OCI-LY7 (cell line): Measurements from ENCODE around the gene YPEL4. TPM values are rescaled to one million over a fixed set of nuclear protein-coding genes. Genes with fewer than 3 reads are reported as not detected.

Experiments used
- BruUV-seq: library from RNA; stranded (reverse); fragments of 400-500 nt; replicated peaks from 2 replicates; lab custom pipeline; 2021; lab: Mats Ljungman, UMichigan
- CTCF ChIA-PET: fragments of 300-600 bp; sonication (Branson Sonifier 250); formaldehyde crosslinking; loops from one replicate; lab custom pipeline; 2022; ENCODE audit warnings: antibody characterized with exemption; ENCODE audit not compliant: unreplicated experiment; lab: Charles Lee
- POLR2A ChIA-PET: fragments of 300-600 bp; sonication (Branson Sonifier 250); formaldehyde crosslinking; loops from one replicate; lab custom pipeline; 2022; ENCODE audit warnings: antibody characterized with exemption; lab: Charles Lee
- DNase-seq: peaks from one replicate; pipeline ENCODE4 v3.0.0-alpha.2; 2015; ENCODE audit warnings: low spot score
- H2AFZ ChIP-seq: fragments of 200-600 bp; sonication (generic), shearing (Covaris generic); 2 replicates; pipeline ENCODE4 v1.6.1; 2014; ENCODE audit warnings: mild to moderate bottlenecking, antibody characterized with exemption, low read length, moderate library complexity
- H3K27ac ChIP-seq: fragments of 200-600 bp; sonication (generic); 2 replicates; pipeline ENCODE4 v1.5.1; 2014; ENCODE audit warnings: mixed run types, low read depth, mild to moderate bottlenecking, moderate library complexity, low read length, inconsistent platforms; ENCODE audit not compliant: poor library complexity, severe bottlenecking
- H3K36me3 ChIP-seq: fragments of 200-600 bp; sonication (generic); 2 replicates; pipeline ENCODE4 v1.6.1; 2014; ENCODE audit warnings: mild to moderate bottlenecking, antibody characterized with exemption, low read length, moderate library complexity, mixed read lengths; ENCODE audit not compliant: insufficient read depth
- H3K4me1 ChIP-seq: fragments of 200-600 bp; sonication (generic); 2 replicates; pipeline ENCODE4 v1.5.1; 2014; ENCODE audit warnings: mild to moderate bottlenecking, low read length; ENCODE audit not compliant: insufficient read depth, poor library complexity, severe bottlenecking
- H3K4me2 ChIP-seq: fragments of 200-600 bp; sonication (generic); 2 replicates; pipeline ENCODE4 v1.6.1; 2014; ENCODE audit warnings: mild to moderate bottlenecking, low read length
- H3K4me3 ChIP-seq: fragments of 200-600 bp; sonication (generic); 2 replicates; pipeline ENCODE4 v1.5.1; 2014; ENCODE audit warnings: mild to moderate bottlenecking, low read depth, low read length; ENCODE audit not compliant: poor library complexity, severe bottlenecking
- H3K79me2 ChIP-seq: fragments of 200-600 bp; sonication (generic); 2 replicates; pipeline ENCODE4 v1.6.1; 2016; ENCODE audit warnings: low read depth, mild to moderate bottlenecking, low read length, moderate library complexity, mixed read lengths; ENCODE audit not compliant: insufficient read depth
- H3K9me2 ChIP-seq: fragments of 200-600 bp; sonication (generic); 2 replicates; pipeline ENCODE4 v1.6.1; 2016; ENCODE audit warnings: mild to moderate bottlenecking, low read length, mixed read lengths; ENCODE audit not compliant: insufficient read depth
- H3K9me3 ChIP-seq: fragments of 200-600 bp; sonication (generic); 2 replicates; pipeline ENCODE4 v1.6.1; 2014; ENCODE audit warnings: mild to moderate bottlenecking, mixed run types, low read length, mixed read lengths
- H4K20me1 ChIP-seq: fragments of 200-600 bp; sonication (generic); 2 replicates; pipeline ENCODE4 v1.6.1; 2014; ENCODE audit warnings: mild to moderate bottlenecking, antibody characterized with exemption, low read length, moderate library complexity, mixed read lengths; ENCODE audit not compliant: insufficient read depth
- CTCF ChIP-seq: fragments of 200-600 bp; sonication (generic); conservative IDR thresholded peaks from 2 replicates; pipeline ENCODE4 v1.5.1; 2014; ENCODE audit warnings: mild to moderate bottlenecking, antibody characterized with exemption, low read length, moderate library complexity, mixed read lengths
- EZH2phosphoT487 ChIP-seq: fragments of 200-600 bp; sonication (generic); IDR thresholded peaks from 2 replicates; pipeline ENCODE4 v1.6.1; 2018; ENCODE audit warnings: low read depth, borderline replicate concordance, mild to moderate bottlenecking, mixed run types, antibody characterized with exemption, low read length, moderate library complexity, mixed read lengths
- intact Hi-C: fragments of 100-400 bp; cut with micrococcal nuclease; formaldehyde crosslinking; loops from one replicate; pipeline ENCODE4 v1.10.0; 2022; ENCODE audit not compliant: unreplicated experiment
- total RNA-seq, 2 experiments: library from RNA; depleted of rRNA in 1 of 2; stranded (reverse); fragments of >200 nt in 1 of 2; shearing (Covaris generic) in 1 of 2; gene quantifications; 2 replicates each; pipeline ENCODE4 v1.2.3, GENCODE V29; 2014 to 2022

YPEL4 gene
- total RNA-seq, 2 experiments from 2014 or later = 0.54 to 0.55 TPM

DNA sequence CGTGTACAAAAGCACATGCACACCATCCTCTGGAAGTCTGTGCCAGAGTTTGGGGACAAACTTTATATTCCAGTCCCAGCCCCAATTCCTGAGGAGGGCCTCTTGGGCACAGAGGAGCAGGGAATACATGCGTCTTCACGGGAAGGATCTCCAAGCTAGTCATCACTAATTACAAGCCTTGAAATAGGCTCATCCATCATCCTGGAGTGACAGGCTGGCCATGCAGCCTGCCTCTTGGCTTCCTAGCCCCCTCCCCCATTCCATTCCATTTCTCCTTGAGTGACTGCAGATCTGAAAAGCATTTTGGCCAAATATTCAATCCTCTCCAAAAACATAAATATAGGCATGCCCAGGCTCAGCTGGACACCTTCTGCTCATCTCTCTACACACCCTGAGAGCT, 27.4 kb downstream of the YPEL4 start:
- H3K27ac ChIP-seq = no peak overlapping the region
- no peak overlapping the region for H2AFZ ChIP-seq
- no TSS peak for BruUV-seq
- no peak overlapping the region for H3K4me2 ChIP-seq
- no peak overlapping the region for H3K4me3 ChIP-seq
- CTCF ChIA-PET = interaction anchor here (0.6 kb wide), 1 partner anchor 22 kb away, joined by 3 read pairs; no protein-coding TSS in a partner anchor
- H3K36me3 ChIP-seq = no peaks in the 10 kb centered on the region
- no peaks in the 10 kb centered on the region for H3K4me1 ChIP-seq
- POLR2A ChIA-PET = interaction anchor here (0.7 to 0.8 kb wide), 2 partner anchors 13 to 19 kb away, joined by 3 to 4 read pairs; no protein-coding TSS in a partner anchor
- DNase-seq = no peak
- TF ChIP-seq CTCF = no peak
- TF ChIP-seq EZH2phosphoT487 = no peak
- intact Hi-C loops = no loop called here
- no peaks in the 10 kb centered on the region for H3K9me2 ChIP-seq
- peaks cover 17% of the 10 kb centered on the region for H3K9me3 ChIP-seq
- no peaks in the 10 kb centered on the region for H3K79me2 ChIP-seq
- no peaks in the 10 kb centered on the region for H4K20me1 ChIP-seq

DNA sequence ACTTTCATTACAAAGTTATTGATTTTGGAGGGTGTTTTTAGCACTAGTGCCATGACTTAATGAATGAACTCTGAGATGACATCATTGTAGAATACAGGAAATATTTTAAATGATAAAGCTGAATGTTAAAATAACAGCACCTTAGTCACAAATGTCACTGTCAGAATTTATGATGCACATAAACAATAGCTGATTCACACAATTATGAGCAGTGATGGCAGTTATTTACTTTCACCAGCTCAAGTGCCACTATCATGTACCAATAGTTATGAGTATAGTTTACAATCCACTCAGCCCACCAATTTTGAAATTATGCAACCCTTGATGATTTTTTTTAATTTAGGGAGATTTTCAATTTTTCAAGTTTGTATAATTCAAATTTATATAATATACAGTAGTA, 29.2 kb downstream of the YPEL4 start:
- DNase-seq = no peak
- H3K27ac ChIP-seq = no peak overlapping the region
- no TSS peak for BruUV-seq
- H3K9me3 ChIP-seq = peaks cover 17% of the 10 kb centered on the region
- no peaks in the 10 kb centered on the region for H3K36me3 ChIP-seq
- no peaks in the 10 kb centered on the region for H3K4me1 ChIP-seq
- H3K79me2 ChIP-seq = no peaks in the 10 kb centered on the region
- ChIA-PET CTCF (no interaction called here), POLR2A (interaction anchor here (1.0 kb wide), 1 partner anchor 11 kb away, joined by 3 read pairs; no protein-coding TSS in a partner anchor)
- intact Hi-C loops = no loop called here
- H3K9me2 ChIP-seq = no peaks in the 10 kb centered on the region
- H4K20me1 ChIP-seq = no peaks in the 10 kb centered on the region
- no peak for TF ChIP-seq EZH2phosphoT487
- no peak for TF ChIP-seq CTCF
- H3K4me2 ChIP-seq = no peak overlapping the region
- H2AFZ ChIP-seq = no peak overlapping the region
- no peak overlapping the region for H3K4me3 ChIP-seq

GRCh38 chr11:57619331-57619730, 30.4 kb downstream of the YPEL4 start:
- BruUV-seq = no TSS peak
- no peak overlapping the region for H3K27ac ChIP-seq
- H2AFZ ChIP-seq = no peak overlapping the region
- H3K4me3 ChIP-seq = no peak overlapping the region
- H3K4me1 ChIP-seq = no peaks in the 10 kb centered on the region
- H3K36me3 ChIP-seq = no peaks in the 10 kb centered on the region
- ChIA-PET POLR2A (interaction anchor here (0.7 kb wide), 1 partner anchor 189 kb away, joined by 3 read pairs; no protein-coding TSS in a partner anchor), CTCF (no interaction called here)
- DNase-seq = peak; percentile 11
- no peak overlapping the region for H3K4me2 ChIP-seq
- H4K20me1 ChIP-seq = no peaks in the 10 kb centered on the region
- TF ChIP-seq CTCF (peak; percentile 58), EZH2phosphoT487 (no peak)
- H3K79me2 ChIP-seq = no peaks in the 10 kb centered on the region
- intact Hi-C loops = no loop called here
- no peaks in the 10 kb centered on the region for H3K9me2 ChIP-seq
- H3K9me3 ChIP-seq = peaks cover 17% of the 10 kb centered on the region
